K562 (cell line): ENCODE measurements around the gene FAM83F. TPM values are rescaled to one million over a fixed set of nuclear protein-coding genes. Genes with fewer than 3 reads are reported as not detected.
A peak's percentile ranks its signal among the peaks of the same experiment; 100 is the strongest.

Source experiments
- CEBPG ChIP-seq, 3 experiments: fragments of 200-800 bp in 1 of 3; sonication (Bioruptor generic) in 1 of 3; sonication (generic) in 1 of 3; formaldehyde crosslinking in 1 of 3; IDR thresholded peaks in 2 of 3; conservative IDR thresholded peaks in 1 of 3; 2 replicates each; pipeline versions ENCODE4 v1.6.1 to v1.8.0; 2016 to 2022; ENCODE audit warnings: missing compliant biosample characterization in 2 of 3, missing genetic modification characterization in 2 of 3, mild to moderate bottlenecking in 1 of 3, missing genetic modification reagents in 1 of 3
- GTF2F1 ChIP-seq: IDR thresholded peaks from 2 replicates; pipeline ENCODE4 v1.6.1; 2011; ENCODE audit warnings: low read depth, low read length, improper control_type of control experiment
- JUNB ChIP-seq: fragments of 450-650 bp; formaldehyde crosslinking; conservative IDR thresholded peaks from 2 replicates; pipeline ENCODE4 v1.4.0; 2020; ENCODE audit warnings: mild to moderate bottlenecking
- MCM3 ChIP-seq: fragments of 450-650 bp; IDR thresholded peaks from 2 replicates; pipeline ENCODE4 v1.6.1; 2016
- MTA3 ChIP-seq: fragments of 450-650 bp; formaldehyde crosslinking; IDR thresholded peaks from 2 replicates; pipeline ENCODE4 v1.6.1; 2017; ENCODE audit warnings: mild to moderate bottlenecking, borderline replicate concordance
- NCOA4 ChIP-seq: fragments of 450-650 bp; IDR thresholded peaks from 2 replicates; pipeline ENCODE4 v1.6.1; 2018; ENCODE audit warnings: mild to moderate bottlenecking; ENCODE audit not compliant: partially characterized antibody
- POLR2A ChIP-seq: fragments of 450-650 bp; conservative IDR thresholded peaks from 2 replicates; pipeline ENCODE4 v1.6.1; 2016
- XRCC3 ChIP-seq: fragments of 450-650 bp; IDR thresholded peaks from 2 replicates; pipeline ENCODE4 v1.6.1; 2017; ENCODE audit warnings: mild to moderate bottlenecking, moderate library complexity
- ZNF224 ChIP-seq: sonication (generic); formaldehyde crosslinking; IDR thresholded peaks from 2 replicates; pipeline ENCODE4 v1.8.0; 2022; ENCODE audit warnings: mild to moderate bottlenecking, missing genetic modification reagents
- ZNF347 ChIP-seq: fragments of 450-650 bp; formaldehyde crosslinking; IDR thresholded peaks from 2 replicates; pipeline ENCODE4 v1.4.0; 2020; ENCODE audit warnings: low read depth, mild to moderate bottlenecking, moderate library complexity
- ZNF41 ChIP-seq: fragments of 250-450 bp; sonication (Bioruptor Pico); conservative IDR thresholded peaks from 2 replicates; pipeline ENCODE4 v1.4.0; 2020; ENCODE audit warnings: mild to moderate bottlenecking
- ZZZ3 ChIP-seq: fragments of 450-650 bp; IDR thresholded peaks from 2 replicates; pipeline ENCODE4 v1.6.1; 2016; ENCODE audit warnings: antibody characterized with exemption, mild to moderate bottlenecking, moderate library complexity
- polyA plus RNA-seq, 8 experiments: library from polyadenylated mRNA; depleted of rRNA in 4 of 8; stranded (reverse) in 5 of 8; unstranded in 3 of 8; fragments of >200 nt; fragmentation: Nextera tagmentation in 2 of 8; fragmentation: Illumina TruSeq in 1 of 8; extraction: Ambion mirVana in 2 of 8; extraction: Trizol in 1 of 8; gene quantifications; 2 replicates each; pipeline versions ENCODE4 v1.2.1 to v1.2.3, GENCODE V29; 2011 to 2014; ENCODE audit warnings: inconsistent platforms in 1 of 8, missing spikeins in 1 of 8
- total RNA-seq, 7 experiments: library from RNA; depleted of rRNA in 6 of 7; stranded (reverse); fragments of >200 nt in 6 of 7; fragmentation: Illumina TruSeq in 2 of 7; extraction: Trizol in 2 of 7; gene quantifications; 2 replicates each; pipeline versions ENCODE4 v1.2.1 to v1.2.3, GENCODE V29; 2011 to 2021; ENCODE audit warnings: low replicate concordance in 1 of 7
- TF ChIP-seq, protein P1 (sequence below): fragments of 450-650 bp; IDR thresholded peaks from 2 replicates; pipeline ENCODE4 v1.6.1; 2016; ENCODE audit warnings: borderline replicate concordance
- TF ChIP-seq, protein P2 (sequence below), 2 experiments: fragments of 450-650 bp in 1 of 2; sonication (generic) in 1 of 2; formaldehyde crosslinking in 1 of 2; IDR thresholded peaks in 1 of 2; conservative IDR thresholded peaks in 1 of 2; 2 replicates each; pipeline versions ENCODE4 v1.6.1 to v1.8.1; 2016 to 2023; ENCODE audit warnings: mild to moderate bottlenecking in 2 of 2, moderate library complexity in 2 of 2, inconsistent platforms in 1 of 2, missing genetic modification reagents in 1 of 2
- TF ChIP-seq, protein P3 (sequence below), 2 experiments: IDR thresholded peaks; 2 replicates each; pipeline ENCODE4 v1.6.1; 2011; ENCODE audit warnings: borderline replicate concordance in 1 of 2, control low read depth in 1 of 2, low read depth in 1 of 2, low read length in 1 of 2, mild to moderate bottlenecking in 1 of 2, mixed read lengths in 1 of 2, moderate library complexity in 1 of 2; ENCODE audit not compliant: insufficient read depth in 1 of 2, insufficient read length in 1 of 2, poor library complexity in 1 of 2, severe bottlenecking in 1 of 2; ENCODE audit errors: extremely low read depth in 1 of 2
- TF ChIP-seq, protein P4 (sequence below): sonication (generic); formaldehyde crosslinking; IDR thresholded peaks from 2 replicates; pipeline ENCODE4 v1.8.0; 2022; ENCODE audit warnings: mild to moderate bottlenecking, missing genetic modification reagents, borderline replicate concordance
- TF ChIP-seq, protein P5 (sequence below): fragments of 450-650 bp; formaldehyde crosslinking; IDR thresholded peaks from 2 replicates; pipeline ENCODE4 v1.4.0; 2022; ENCODE audit warnings: missing genetic modification characterization

The FAM83F gene
- total and polyA plus RNA-seq, 9 of the 15 experiments (the other 6 are each of a cell fraction or from before 2014, with no cell fraction given), result under 0.01 to 0.13 (median 0.04) TPM; not detected in 1

DNA sequence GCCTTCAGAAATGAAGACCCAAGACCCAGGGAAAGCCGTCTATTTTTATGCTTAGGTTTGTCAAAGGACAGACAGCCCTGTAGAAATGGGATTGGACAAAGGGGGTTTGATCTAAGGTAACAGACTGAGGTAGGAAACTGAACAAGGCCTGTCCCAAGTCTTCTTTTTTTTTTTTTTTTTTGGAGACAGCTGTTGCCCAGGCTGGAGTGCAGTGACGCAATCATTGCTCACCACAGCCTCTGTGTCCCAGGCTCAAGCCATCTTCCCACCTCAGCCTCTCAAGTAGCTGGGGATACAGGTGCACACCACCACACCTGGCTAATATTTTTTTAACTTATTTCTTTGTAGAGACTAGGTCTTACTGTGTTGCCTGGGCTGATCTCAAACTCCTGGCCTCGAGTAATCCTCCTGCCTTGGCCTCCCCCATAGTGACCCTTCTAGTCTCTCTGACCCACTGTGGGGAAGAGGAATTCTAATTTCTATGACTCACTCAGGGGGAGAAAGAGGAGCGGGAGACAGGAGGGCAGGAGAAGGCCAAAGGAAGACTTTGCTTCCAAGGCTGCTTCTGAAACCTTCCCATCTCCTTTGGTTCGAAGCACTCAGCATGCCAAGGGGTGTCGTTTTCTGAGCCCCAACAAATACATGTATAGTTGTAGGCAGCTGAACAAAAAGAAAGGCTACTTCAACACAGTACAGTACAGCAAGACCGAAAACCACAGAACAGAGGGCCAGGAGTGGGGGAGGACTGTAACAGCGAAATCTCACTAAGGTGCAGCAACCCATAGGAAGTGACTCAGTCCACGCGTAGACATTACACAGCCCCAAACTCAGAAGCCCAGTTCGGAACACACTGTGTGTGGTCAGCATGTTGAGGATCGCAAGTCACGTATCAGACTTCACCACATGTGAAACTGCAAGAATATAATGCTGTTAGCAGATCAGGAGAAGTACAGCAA is 33.7 kb upstream of the FAM83F start (continued):
- TF ChIP-seq, protein P1, sequence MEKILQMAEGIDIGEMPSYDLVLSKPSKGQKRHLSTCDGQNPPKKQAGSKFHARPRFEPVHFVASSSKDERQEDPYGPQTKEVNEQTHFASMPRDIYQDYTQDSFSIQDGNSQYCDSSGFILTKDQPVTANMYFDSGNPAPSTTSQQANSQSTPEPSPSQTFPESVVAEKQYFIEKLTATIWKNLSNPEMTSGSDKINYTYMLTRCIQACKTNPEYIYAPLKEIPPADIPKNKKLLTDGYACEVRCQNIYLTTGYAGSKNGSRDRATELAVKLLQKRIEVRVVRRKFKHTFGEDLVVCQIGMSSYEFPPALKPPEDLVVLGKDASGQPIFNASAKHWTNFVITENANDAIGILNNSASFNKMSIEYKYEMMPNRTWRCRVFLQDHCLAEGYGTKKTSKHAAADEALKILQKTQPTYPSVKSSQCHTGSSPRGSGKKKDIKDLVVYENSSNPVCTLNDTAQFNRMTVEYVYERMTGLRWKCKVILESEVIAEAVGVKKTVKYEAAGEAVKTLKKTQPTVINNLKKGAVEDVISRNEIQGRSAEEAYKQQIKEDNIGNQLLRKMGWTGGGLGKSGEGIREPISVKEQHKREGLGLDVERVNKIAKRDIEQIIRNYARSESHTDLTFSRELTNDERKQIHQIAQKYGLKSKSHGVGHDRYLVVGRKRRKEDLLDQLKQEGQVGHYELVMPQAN, result no peak
- no peak for TF ChIP-seq NCOA4
- TF ChIP-seq ZZZ3, result no peak
- TF ChIP-seq POLR2A, result 0 out of 2 replicates have a peak, but pooled peaks have one; percentile 21
- TF ChIP-seq, protein P2, sequence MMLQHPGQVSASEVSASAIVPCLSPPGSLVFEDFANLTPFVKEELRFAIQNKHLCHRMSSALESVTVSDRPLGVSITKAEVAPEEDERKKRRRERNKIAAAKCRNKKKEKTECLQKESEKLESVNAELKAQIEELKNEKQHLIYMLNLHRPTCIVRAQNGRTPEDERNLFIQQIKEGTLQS (IDR thresholded peaks at IDR 0.05), result peak; percentile 75
- TF ChIP-seq, protein P2 (CRISPR knock-in tag; conservative IDR thresholded peaks at IDR 0.05), result no peak
- TF ChIP-seq, protein P3, sequence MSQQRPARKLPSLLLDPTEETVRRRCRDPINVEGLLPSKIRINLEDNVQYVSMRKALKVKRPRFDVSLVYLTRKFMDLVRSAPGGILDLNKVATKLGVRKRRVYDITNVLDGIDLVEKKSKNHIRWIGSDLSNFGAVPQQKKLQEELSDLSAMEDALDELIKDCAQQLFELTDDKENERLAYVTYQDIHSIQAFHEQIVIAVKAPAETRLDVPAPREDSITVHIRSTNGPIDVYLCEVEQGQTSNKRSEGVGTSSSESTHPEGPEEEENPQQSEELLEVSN (IDR thresholded peaks at IDR 0.05; ENCODE audit: borderline replicate concordance in 1 of 2, extremely low read depth in 1 of 2, insufficient read depth in 1 of 2, insufficient read length in 1 of 2, low read depth in 1 of 2, low read length in 1 of 2, poor library complexity in 1 of 2, severe bottlenecking in 1 of 2), result peak in 1 of 2 experiments; percentile 17
- TF ChIP-seq CEBPG (CRISPR knock-in tag; IDR thresholded peaks at IDR 0.05), result peak; percentile 76
- peak; percentile 51 to 88; a peak in 3 of 4 replicates for TF ChIP-seq CEBPG (tag; conservative IDR thresholded peaks at IDR 0.05 in 1 of 2, IDR thresholded peaks at IDR 0.05 in 1 of 2)
- peak; percentile 38; the same call in 1 of the 2 replicates for TF ChIP-seq MTA3
- TF ChIP-seq JUNB (CRISPR knock-in tag), result no peak
- TF ChIP-seq GTF2F1, result no peak
- no peak for TF ChIP-seq XRCC3
- TF ChIP-seq ZNF224 (CRISPR knock-in tag), result no peak
- TF ChIP-seq, protein P4, sequence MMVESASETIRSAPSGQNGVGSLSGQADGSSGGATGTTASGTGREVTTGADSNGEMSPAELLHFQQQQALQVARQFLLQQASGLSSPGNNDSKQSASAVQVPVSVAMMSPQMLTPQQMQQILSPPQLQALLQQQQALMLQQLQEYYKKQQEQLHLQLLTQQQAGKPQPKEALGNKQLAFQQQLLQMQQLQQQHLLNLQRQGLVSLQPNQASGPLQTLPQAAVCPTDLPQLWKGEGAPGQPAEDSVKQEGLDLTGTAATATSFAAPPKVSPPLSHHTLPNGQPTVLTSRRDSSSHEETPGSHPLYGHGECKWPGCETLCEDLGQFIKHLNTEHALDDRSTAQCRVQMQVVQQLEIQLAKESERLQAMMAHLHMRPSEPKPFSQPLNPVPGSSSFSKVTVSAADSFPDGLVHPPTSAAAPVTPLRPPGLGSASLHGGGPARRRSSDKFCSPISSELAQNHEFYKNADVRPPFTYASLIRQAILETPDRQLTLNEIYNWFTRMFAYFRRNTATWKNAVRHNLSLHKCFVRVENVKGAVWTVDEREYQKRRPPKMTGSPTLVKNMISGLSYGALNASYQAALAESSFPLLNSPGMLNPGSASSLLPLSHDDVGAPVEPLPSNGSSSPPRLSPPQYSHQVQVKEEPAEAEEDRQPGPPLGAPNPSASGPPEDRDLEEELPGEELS (CRISPR knock-in tag), result no peak
- no peak for TF ChIP-seq ZNF347 (CRISPR knock-in tag)
- no peak for TF ChIP-seq ZNF41
- no peak for TF ChIP-seq MCM3
- TF ChIP-seq, protein P5, sequence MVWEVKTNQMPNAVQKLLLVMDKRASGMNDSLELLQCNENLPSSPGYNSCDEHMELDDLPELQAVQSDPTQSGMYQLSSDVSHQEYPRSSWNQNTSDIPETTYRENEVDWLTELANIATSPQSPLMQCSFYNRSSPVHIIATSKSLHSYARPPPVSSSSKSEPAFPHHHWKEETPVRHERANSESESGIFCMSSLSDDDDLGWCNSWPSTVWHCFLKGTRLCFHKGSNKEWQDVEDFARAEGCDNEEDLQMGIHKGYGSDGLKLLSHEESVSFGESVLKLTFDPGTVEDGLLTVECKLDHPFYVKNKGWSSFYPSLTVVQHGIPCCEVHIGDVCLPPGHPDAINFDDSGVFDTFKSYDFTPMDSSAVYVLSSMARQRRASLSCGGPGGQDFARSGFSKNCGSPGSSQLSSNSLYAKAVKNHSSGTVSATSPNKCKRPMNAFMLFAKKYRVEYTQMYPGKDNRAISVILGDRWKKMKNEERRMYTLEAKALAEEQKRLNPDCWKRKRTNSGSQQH (CRISPR knock-in tag), result no peak
